ENCODE measurements around the gene CLIC4. TPM values are rescaled to one million over a fixed set of nuclear protein-coding genes. Genes with fewer than 3 reads are reported as not detected.
"Not testable (repeated sequence)": the region's sequence is repeated elsewhere in the genome, so short reads cannot be mapped to it uniquely, and the experiment has no call there.

The CLIC4 gene
- total RNA-seq, 1 donor from 2014 or later, result 121 TPM

GRCh38 chr1:24822887-24823286 lies 77.6 kb downstream of the CLIC4 start:
- no peak for DNase-seq
- Mint-ChIP-seq H3K4me3 (ENCODE audit: unreplicated experiment) (no peak overlapping the region), H3K4me1 (ENCODE audit: low read depth, unreplicated experiment) (peaks cover 23% of the 10 kb centered on the region), H3K36me3 (ENCODE audit: unreplicated experiment) (peaks cover under 1% of the 10 kb centered on the region), H3K27me3 (ENCODE audit: unreplicated experiment) (no peaks in the 10 kb centered on the region), H3K9me3 (ENCODE audit: unreplicated experiment) (peaks cover 2% of the 10 kb centered on the region), H3K27ac (ENCODE audit: unreplicated experiment) (no peak overlapping the region)
- TF ChIP-seq CTCF (IDR thresholded peaks at IDR 0.05; ENCODE audit: partially characterized antibody, unreplicated experiment), result no peak

GRCh38 chr1:24823486-24823885 lies 78.2 kb downstream of the CLIC4 start:
- H3K4me1 Mint-ChIP-seq (ENCODE audit: low read depth, unreplicated experiment), result peaks cover 27% of the 10 kb centered on the region
- not testable (repeated sequence) for H3K36me3 Mint-ChIP-seq (ENCODE audit: unreplicated experiment); DNase-seq; H3K27ac Mint-ChIP-seq (ENCODE audit: unreplicated experiment); H3K27me3 Mint-ChIP-seq (ENCODE audit: unreplicated experiment); H3K9me3 Mint-ChIP-seq (ENCODE audit: unreplicated experiment); H3K4me3 Mint-ChIP-seq (ENCODE audit: unreplicated experiment)

GRCh38 chr1:24825174-24825573 lies 79.9 kb downstream of the CLIC4 start:
- Mint-ChIP-seq H3K27me3 (ENCODE audit: unreplicated experiment) (no peaks in the 10 kb centered on the region), H3K27ac (ENCODE audit: unreplicated experiment) (no peak overlapping the region), H3K9me3 (ENCODE audit: unreplicated experiment) (peaks cover 2% of the 10 kb centered on the region), H3K4me1 (ENCODE audit: low read depth, unreplicated experiment) (peaks cover 31% of the 10 kb centered on the region), H3K36me3 (ENCODE audit: unreplicated experiment) (no peaks in the 10 kb centered on the region), H3K4me3 (ENCODE audit: unreplicated experiment) (no peak overlapping the region)
- DNase-seq, result no peak
- no peak for TF ChIP-seq CTCF (IDR thresholded peaks at IDR 0.05; ENCODE audit: partially characterized antibody, unreplicated experiment)

GRCh38 chr1:24826510-24826909 lies 81.3 kb downstream of the CLIC4 start:
- Mint-ChIP-seq H3K4me1 (ENCODE audit: low read depth, unreplicated experiment) (peaks cover 31% of the 10 kb centered on the region), H3K27me3 (ENCODE audit: unreplicated experiment) (no peaks in the 10 kb centered on the region), H3K27ac (ENCODE audit: unreplicated experiment) (no peak overlapping the region), H3K4me3 (ENCODE audit: unreplicated experiment) (no peak overlapping the region), H3K9me3 (ENCODE audit: unreplicated experiment) (peaks cover under 1% of the 10 kb centered on the region), H3K36me3 (ENCODE audit: unreplicated experiment) (no peaks in the 10 kb centered on the region)
- DNase-seq, result no peak
- TF ChIP-seq CTCF (IDR thresholded peaks at IDR 0.05; ENCODE audit: partially characterized antibody, unreplicated experiment), result no peak

GRCh38 chr1:24827379-24828135 lies 82.3 kb downstream of the CLIC4 start:
- peak overlapping the region; percentile 64 for H3K4me3 Mint-ChIP-seq (ENCODE audit: unreplicated experiment)
- H3K27ac Mint-ChIP-seq (ENCODE audit: unreplicated experiment), result no peak overlapping the region
- H3K27me3 Mint-ChIP-seq (ENCODE audit: unreplicated experiment), result no peaks in the 10 kb centered on the region
- H3K36me3 Mint-ChIP-seq (ENCODE audit: unreplicated experiment), result no peaks in the 10 kb centered on the region
- no peak for DNase-seq
- peaks cover 31% of the 10 kb centered on the region for H3K4me1 Mint-ChIP-seq (ENCODE audit: low read depth, unreplicated experiment)
- no peak for TF ChIP-seq CTCF (IDR thresholded peaks at IDR 0.05; ENCODE audit: partially characterized antibody, unreplicated experiment)
- H3K9me3 Mint-ChIP-seq (ENCODE audit: unreplicated experiment), result no peaks in the 10 kb centered on the region

Measured in glutamatergic neuron (in vitro differentiated cells).